SIG-M5 treated with dmso at 0.1 percent for 504 hours (cell line): ENCODE results near the gene PCDHA10.
"Not testable (repeated sequence)": the region's sequence is repeated elsewhere in the genome, so short reads cannot be mapped to it uniquely, and the experiment has no call there.

Experiments
- DNase-seq: peaks from one replicate; lab custom pipeline; 2025; ENCODE audit not compliant: unreplicated experiment; lab: John Stamatoyannopoulos, UW

PCDHA10 gene, protein sequence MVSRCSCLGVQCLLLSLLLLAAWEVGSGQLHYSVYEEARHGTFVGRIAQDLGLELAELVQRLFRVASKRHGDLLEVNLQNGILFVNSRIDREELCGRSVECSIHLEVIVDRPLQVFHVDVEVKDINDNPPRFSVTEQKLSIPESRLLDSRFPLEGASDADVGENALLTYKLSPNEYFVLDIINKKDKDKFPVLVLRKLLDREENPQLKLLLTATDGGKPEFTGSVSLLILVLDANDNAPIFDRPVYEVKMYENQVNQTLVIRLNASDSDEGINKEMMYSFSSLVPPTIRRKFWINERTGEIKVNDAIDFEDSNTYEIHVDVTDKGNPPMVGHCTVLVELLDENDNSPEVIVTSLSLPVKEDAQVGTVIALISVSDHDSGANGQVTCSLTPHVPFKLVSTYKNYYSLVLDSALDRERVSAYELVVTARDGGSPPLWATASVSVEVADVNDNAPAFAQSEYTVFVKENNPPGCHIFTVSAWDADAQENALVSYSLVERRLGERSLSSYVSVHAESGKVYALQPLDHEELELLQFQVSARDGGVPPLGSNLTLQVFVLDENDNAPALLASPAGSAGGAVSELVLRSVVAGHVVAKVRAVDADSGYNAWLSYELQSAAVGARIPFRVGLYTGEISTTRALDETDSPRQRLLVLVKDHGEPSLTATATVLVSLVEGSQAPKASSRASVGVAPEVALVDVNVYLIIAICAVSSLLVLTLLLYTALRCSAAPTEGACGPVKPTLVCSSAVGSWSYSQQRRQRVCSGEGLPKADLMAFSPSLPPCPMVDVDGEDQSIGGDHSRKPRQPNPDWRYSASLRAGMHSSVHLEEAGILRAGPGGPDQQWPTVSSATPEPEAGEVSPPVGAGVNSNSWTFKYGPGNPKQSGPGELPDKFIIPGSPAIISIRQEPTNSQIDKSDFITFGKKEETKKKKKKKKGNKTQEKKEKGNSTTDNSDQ

DNA sequence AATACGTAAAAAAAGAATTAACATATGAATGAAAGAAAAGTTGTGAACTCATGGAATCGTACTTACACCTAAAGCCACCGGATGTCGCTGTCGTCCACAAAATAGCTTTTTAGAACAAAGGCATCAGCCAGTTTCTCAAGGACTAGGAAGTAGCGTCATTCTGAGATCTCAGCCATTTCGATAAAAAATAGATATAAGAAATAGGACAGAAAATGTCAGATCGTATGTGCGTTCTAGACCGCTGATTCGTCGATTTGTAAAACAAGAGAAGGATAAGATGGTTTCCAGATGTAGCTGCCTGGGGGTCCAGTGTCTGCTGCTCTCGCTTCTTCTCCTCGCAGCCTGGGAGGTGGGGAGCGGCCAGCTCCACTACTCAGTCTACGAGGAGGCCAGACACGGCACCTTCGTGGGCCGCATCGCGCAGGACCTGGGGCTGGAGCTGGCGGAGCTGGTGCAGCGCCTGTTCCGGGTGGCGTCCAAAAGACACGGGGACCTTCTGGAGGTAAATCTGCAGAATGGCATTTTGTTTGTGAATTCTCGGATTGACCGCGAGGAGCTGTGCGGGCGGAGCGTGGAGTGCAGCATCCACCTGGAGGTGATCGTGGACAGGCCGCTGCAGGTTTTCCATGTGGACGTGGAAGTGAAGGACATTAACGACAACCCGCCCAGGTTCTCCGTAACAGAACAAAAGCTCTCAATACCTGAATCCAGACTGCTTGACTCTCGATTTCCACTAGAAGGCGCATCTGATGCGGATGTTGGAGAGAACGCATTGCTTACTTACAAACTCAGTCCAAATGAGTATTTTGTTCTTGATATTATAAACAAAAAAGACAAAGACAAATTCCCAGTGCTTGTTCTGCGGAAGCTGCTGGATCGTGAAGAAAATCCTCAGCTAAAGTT, at the start of gene PCDHA10:
Gene PCDHA10 (plus strand): TSS at position 126 of the 903 bp plus-strand sequence. CDS start 152 bp downstream, at position 278.
- DNase-seq: no peak

DNA sequence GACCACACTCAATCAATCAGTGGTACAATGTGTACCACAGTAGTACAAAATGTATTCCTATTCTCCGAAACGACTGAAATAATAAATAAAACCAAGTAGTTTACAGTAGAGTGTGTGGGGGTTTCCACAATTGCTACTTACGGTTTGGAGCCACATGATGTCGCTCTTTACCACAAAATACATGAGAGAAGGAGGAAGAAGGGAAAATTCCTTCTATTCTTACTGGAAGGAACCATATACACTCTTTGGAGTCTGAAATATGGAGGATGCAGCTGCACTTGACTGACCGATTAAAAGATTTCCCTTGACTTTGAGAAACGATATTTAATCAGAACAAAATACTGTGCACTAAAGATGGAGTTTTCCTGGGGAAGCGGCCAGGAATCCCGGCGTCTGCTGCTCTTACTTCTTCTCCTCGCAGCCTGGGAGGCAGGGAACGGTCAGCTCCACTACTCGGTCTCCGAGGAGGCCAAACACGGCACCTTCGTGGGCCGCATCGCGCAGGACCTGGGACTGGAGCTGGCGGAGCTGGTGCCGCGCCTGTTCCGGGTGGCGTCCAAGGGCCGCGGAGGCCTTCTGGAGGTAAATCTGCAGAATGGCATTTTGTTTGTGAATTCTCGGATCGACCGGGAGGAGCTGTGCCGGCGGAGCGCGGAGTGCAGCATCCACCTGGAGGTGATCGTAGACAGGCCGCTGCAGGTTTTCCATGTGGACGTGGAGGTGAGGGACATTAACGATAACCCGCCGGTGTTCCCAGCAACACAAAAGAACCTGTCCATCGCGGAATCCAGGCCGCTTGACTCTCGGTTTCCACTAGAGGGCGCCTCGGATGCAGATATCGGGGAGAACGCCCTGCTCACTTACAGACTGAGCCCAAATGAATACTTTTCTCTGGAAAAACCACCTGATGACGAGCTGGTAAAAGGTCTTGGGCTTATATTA, 48.6 kb upstream of the PCDHA10 start, which contains the start of gene PCDHA4:
Gene PCDHA4 (plus strand): TSS at position 235 of the 942 bp plus-strand sequence.
- no peak for DNase-seq

DNA sequence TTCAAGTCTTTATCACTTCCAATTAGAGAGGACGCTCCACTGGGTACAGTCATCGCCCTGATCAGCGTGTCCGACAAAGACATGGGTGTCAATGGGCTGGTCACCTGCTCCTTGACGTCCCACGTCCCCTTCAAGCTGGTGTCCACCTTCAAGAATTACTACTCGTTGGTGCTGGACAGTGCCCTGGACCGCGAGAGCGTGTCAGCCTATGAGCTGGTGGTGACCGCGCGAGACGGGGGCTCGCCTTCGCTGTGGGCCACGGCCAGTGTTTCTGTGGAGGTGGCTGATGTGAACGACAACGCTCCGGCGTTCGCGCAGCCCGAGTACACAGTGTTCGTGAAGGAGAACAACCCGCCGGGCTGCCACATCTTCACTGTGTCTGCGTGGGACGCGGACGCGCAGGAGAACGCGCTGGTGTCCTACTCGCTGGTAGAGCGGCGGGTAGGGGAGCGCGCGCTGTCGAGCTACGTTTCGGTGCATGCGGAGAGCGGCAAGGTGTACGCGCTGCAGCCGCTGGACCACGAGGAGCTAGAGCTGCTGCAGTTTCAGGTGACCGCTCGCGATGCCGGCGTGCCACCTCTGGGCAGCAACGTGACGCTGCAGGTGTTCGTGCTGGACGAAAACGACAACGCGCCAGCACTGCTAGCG, 47.3 kb upstream of the PCDHA10 start:
- not testable (repeated sequence) for DNase-seq

DNA sequence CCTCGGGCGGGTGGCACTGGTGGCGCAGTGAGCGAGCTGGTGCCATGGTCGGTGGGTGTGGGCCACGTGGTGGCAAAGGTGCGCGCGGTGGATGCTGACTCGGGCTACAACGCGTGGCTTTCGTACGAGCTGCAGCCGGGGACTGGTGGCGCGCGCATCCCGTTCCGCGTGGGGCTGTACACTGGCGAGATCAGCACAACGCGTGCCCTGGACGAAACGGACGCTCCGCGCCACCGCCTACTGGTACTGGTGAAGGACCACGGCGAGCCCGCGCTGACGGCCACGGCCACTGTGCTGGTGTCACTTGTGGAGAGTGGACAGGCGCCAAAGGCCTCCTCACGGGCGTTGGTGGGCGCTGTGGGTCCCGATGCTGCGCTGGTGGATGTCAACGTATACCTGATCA, 46.8 kb upstream of the PCDHA10 start:
- no peak for DNase-seq

DNA sequence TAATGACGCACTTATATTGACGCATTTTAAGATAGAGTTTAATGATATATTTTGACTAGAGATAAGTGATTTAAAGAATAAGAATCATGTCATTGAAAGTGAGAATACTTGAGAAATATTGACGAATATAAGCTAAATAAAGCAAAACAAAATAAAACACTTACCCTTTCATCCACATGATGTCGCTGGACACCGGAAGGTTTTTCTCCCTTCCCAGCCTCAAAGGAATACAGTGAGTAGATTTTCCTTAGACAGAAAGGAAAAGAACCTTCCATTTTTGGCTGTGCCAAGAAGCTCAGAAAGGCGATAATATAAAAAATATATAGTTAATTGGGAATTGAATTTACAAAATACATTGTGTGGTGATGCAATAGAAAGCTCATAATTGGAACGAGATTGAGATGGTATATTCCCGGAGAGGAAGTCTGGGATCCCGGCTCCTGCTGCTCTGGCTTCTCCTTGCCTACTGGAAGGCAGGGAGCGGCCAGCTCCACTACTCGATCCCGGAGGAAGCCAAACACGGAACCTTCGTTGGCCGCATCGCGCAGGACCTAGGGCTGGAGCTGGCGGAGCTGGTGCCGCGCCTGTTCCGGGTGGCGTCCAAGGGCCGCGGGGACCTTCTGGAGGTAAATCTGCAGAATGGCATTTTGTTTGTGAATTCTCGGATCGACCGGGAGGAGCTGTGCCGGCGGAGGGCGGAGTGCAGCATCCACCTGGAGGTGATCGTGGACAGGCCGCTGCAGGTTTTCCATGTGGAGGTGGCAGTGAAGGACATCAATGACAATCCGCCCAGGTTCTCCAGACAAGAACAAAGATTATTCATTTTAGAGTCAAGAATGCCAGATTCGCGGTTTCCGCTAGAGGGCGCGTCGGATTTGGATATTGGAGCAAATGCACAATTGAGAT, 34.1 kb upstream of the PCDHA10 start, which contains the start of gene PCDHA5:
Gene PCDHA5 (plus strand): TSS at position 239 of the 906 bp plus-strand sequence.
- DNase-seq: no peak

DNA sequence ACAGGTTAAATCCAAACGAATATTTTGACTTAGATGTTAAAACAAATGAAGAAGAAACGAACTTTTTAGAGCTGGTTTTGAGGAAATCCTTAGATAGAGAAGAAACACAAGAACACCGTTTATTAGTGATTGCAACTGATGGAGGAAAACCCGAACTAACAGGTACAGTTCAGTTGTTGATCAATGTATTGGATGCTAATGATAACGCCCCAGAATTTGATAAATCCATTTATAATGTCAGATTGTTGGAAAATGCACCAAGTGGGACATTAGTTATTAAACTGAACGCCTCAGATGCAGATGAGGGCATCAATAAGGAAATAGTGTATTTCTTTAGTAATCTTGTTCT, 33.4 kb upstream of the PCDHA10 start:
- DNase-seq: no peak

DNA sequence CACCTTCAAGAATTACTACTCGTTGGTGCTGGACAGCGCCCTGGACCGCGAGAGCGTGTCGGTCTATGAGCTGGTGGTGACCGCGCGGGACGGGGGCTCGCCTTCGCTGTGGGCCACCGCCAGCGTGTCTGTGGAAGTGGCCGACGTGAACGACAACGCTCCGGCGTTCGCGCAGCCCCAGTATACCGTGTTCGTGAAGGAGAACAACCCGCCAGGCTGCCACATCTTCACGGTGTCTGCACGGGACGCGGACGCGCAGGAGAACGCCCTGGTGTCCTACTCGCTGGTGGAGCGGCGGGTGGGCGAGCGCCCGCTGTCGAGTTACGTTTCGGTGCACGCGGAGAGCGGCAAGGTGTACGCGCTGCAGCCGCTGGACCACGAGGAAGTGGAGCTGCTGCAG, 32.7 kb upstream of the PCDHA10 start:
- not testable (repeated sequence) for DNase-seq

DNA sequence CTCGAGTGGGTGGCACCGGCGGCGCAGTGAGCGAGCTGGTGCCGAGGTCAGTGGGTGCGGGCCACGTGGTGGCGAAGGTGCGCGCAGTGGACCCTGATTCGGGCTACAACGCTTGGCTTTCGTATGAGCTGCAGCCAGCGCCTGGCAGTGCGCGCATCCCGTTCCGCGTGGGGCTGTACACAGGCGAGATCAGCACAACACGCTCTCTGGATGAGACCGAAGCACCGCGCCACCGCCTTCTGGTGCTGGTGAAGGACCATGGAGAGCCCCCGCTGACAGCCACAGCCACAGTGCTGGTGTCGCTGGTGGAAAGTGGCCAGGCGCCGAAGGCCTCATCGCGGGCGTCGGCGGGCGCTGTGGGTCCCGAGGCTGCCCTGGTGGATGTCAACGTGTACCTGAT, 32.2 kb upstream of the PCDHA10 start:
- DNase-seq: no peak

DNA sequence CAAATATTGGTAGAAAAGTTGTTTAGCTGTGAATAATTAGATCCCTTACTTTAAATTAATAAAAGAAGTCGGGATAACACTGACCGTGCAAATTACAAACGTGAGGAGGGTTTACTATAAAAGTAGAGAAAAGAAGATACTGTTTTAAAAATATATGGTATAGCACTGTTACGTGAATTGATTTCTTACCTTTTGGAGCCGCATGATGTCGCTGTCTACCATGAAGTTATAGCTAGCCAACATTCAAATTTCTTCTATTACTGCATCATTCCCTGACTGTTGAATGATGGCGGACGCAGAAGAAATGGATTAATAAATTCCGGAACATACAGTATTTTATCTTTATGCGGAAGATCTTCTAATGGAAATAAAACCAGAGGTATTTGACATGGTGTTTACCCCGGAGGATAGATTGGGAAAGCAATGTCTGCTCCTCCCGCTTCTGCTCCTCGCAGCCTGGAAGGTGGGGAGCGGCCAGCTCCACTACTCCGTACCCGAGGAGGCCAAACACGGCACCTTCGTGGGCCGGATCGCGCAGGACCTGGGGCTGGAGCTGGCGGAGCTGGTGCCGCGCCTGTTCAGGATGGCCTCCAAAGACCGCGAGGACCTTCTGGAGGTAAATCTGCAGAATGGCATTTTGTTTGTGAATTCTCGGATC, 27.9 kb upstream of the PCDHA10 start, which contains the start of gene PCDHA6:
Gene PCDHA6 (plus strand): TSS at position 257 of the 658 bp plus-strand sequence. CDS start 132 bp downstream, at position 389.
- DNase-seq: no peak

DNA sequence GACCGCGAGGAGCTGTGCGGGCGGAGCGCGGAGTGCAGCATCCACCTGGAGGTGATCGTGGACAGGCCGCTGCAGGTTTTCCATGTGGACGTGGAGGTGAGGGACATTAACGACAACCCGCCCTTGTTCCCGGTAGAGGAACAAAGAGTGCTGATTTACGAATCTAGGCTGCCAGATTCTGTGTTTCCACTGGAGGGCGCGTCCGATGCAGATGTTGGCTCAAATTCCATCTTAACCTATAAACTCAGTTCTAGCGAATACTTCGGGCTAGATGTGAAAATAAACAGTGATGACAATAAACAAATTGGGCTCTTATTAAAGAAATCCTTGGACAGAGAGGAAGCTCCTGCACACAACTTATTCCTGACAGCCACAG, 27.3 kb upstream of the PCDHA10 start:
- no peak for DNase-seq

DNA sequence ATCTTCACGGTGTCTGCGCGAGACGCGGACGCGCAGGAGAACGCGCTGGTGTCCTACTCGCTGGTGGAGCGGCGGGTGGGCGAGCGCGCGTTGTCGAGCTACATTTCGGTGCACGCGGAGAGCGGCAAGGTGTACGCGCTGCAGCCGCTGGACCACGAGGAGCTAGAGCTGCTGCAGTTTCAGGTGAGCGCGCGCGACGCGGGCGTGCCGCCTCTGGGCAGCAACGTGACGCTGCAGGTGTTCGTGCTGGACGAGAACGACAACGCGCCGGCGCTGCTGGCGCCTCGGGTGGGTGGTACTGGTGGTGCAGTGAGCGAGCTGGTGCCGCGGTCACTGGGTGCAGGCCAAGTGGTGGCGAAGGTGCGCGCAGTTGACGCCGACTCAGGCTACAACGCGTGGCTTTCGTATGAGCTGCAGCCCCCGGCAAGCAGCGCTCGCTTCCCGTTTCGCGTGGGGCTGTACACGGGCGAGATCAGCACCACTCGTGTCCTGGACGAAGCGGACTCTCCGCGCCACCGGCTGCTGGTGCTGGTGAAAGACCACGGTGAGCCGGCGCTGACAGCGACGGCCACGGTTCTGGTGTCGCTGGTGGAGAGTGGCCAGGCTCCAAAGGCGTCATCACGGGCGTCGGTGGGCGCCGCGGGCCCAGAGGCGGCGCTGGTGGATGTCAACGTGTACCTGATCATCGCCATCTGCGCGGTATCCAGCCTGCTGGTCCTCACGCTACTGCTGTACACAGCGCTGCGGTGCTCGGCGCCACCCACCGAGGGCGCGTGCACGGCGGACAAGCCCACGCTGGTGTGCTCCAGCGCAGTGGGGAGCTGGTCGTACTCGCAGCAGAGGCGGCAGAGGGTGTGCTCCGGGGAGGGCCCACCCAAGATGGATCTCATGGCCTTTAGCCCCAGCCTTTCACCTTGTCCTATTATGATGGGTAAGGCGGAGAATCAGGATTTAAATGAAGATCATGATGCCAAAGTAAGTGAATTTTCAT, 25.9 kb upstream of the PCDHA10 start:
- not testable (repeated sequence) for DNase-seq

DNA sequence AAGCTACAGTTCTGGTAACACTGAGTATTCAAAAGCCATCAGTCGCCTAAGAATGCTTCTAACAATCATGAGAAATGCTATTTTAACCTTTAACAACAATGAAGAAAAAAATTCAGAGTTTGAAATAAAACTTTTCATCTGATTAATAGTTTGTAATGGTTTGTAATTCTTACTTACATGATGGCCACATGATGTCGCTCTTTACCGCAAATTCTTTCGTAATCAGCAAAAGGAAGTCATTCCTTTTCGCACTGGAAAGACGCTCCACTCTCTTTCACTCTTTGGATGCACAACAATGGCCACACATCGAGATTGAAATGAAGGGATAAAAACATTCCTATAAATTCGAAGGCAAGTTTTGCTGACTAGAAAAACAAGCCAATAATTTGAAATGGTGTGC, 21.7 kb upstream of the PCDHA10 start, which contains the start of gene PCDHA7:
Gene PCDHA7 (plus strand): TSS at position 277 of the 400 bp plus-strand sequence. CDS start 115 bp downstream, at position 392.
- DNase-seq: no peak

DNA sequence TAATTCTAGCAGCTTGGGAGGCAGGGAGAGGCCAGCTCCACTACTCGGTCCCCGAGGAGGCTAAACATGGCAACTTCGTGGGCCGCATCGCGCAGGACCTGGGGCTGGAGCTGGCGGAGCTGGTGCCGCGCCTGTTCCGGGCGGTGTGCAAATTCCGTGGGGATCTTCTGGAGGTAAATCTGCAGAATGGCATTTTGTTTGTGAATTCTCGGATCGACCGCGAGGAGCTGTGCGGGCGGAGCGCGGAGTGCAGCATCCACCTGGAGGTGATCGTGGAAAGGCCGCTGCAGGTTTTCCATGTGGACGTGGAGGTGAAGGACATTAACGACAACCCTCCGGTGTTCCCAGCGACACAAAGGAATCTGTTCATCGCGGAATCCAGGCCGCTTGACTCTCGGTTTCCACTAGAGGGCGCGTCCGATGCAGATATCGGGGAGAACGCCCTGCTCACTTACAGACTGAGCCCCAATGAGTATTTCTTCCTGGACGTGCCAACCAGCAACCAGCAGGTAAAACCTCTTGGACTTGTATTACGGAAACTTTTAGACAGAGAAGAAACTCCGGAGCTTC, 21.2 kb upstream of the PCDHA10 start:
- not testable (repeated sequence) for DNase-seq

DNA sequence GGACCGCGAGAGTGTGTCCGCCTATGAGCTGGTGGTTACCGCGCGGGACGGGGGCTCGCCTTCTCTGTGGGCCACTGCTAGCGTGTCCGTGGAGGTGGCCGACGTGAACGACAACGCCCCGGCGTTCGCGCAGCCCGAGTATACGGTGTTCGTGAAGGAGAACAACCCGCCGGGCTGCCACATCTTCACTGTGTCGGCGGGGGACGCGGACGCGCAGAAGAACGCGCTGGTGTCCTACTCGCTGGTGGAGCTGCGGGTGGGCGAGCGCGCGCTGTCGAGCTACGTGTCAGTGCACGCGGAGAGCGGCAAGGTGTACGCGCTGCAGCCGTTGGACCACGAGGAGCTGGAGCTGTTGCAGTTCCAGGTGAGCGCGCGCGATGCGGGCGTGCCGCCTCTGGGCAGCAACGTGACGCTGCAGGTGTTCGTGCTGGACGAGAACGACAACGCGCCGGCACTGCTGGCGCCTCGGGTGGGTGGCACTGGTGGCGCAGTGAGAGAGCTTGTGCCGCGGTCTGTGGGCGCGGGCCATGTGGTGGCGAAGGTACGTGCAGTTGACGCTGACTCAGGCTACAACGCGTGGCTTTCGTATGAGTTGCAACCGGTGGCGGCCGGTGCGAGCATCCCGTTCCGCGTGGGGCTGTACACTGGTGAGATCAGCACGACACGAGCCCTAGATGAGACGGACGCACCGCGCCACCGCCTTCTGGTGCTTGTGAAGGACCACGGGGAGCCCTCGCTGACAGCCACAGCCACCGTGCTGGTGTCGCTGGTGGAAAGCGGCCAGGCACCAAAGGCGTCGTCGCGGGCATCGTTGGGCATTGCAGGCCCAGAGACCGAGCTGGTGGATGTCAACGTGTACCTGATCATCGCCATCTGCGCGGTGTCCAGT, 19.8 kb upstream of the PCDHA10 start:
- DNase-seq: no peak
